ENCODE data around the gene KTN1.

Gene KTN1

DNA sequence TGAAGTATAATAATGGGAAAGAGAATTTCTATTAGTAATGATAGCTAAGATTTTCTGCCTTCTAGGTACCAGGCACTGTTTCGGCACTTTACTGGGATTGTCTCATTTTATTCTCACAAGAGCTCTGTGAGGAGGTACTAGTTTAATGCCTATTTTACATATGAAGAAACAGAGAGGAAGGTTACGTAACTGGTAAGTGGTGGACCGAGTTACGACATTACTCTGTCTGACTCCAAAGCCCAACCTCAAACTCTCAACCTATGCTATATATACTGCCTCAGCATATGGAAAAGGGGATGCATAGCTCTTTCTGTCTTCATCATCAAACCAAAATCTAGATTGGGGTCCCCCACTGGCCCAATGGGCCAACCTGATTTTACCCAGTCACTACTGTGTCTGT lies 133.5 kb downstream of the KTN1 start:
- DNase-seq (ENCODE audit: low spot score), result no peak

DNA sequence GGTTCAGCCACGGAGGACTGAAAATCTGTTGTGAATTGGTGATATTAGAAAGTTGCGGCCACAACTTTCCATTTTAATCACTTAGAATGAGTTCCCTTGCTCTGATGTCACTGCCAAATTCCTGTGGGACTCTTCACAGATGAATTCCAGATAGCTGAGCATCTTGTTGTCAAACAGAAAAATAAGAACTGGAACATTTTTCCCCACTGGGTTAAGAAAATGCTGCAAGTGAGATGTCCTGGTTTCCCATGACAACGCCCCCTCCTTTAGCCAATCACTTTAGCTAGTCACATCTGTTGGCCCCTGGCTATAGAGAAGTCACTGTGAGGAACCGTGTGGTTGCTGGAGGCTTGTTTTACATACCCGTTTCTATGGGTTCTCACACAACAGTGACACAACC lies 135.9 kb downstream of the KTN1 start:
- DNase-seq (ENCODE audit: low spot score), result no peak

DNA sequence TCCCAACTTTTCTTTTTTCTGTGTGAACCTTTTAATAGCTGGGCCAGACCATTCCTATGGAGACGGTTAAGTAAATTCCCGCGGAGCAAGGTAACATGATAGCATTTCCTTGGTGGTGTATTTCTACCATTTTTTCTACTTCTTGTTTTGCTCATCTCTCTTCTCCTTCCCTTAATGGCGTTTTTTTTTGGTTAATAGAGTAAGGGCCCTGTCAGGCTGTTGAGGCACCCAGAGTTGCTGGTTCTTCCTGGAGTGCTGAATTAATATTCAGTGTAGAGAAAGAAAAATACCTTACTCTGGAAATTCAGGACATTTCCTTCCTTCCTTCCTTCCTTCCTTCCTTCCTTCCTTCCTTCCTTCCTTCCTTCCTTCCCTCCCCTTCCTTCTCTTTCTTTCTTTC lies 137.6 kb downstream of the KTN1 start:
- DNase-seq (ENCODE audit: low spot score), result no peak

DNA sequence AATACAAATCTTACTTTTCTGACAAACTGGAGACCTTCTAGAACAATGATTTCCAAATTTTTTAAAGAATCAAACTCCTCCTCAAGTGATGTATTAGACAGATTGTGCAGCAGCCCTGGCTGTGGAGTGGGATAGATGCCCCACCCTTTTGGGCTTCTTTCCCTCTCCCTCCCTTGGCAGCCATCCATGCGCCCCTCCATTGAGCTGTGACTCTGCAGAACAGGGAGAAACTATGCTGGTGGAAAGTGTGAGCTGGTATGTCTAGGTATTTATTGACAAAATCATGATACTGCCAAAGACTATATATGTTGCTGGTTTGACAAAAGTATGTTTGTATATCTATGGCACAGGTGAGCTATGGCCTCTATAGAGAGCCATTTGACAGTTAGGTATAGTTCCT lies 138.5 kb downstream of the KTN1 start:
- no peak for DNase-seq (ENCODE audit: low spot score)

DNA sequence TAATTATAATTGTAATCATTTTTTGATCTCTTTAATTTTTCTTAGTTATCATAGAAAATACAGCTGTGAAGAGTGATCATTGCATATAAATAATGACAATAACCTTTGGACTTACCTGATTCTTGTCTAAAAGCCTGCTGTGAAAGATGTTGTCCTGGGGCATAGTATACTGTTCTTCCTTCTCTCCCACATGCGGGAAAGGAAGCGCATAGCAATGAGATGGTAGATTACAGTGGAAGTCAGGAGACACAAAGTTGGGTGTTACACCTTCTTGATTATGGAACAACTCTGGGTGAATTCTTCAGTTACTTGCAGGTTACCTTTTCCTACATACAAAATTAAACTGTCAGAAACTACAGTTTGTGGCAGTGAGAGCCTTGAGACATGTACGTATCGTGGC lies 140.8 kb downstream of the KTN1 start:
- no peak for DNase-seq (ENCODE audit: low spot score)

DNA sequence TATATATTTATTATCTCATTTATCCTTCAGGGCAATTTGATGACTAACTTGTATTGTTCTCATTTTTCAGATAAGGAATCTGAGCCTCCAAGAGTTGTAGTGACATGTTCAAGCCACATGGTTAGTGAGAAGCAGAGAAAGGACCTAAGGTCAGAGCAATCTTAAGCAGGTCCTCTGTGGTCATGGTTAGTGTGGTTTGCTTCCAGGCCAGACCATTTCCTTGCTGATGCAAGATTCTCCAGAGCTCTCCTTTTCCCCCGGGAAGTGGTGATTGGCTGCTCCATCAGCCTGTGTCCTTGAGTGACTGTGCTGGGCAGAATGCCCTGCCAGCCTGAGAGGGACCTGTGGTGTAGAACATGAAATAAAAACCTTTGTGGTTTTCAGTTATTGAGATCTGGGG lies 141.3 kb downstream of the KTN1 start:
- DNase-seq (ENCODE audit: low spot score), result no peak

DNA sequence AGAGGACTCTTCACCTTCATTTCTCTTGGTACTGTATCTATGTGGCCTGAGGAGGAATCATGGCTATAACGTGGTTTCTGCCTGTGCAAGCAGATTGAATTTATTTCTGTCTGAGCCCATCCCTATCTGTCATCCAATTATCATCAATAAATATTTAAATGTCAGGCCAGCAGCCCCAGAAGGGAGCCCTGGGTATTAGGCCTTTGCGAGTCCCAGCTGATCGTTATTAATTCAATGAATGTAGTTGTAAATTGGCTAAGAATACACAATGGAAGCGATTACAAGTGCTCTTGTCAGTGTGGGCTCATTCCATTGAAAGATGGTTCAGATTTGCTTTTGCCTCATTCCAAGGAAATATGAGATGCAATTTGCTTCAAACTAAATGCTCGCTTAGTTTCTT lies 142.0 kb downstream of the KTN1 start:
- no peak for DNase-seq (ENCODE audit: low spot score)

DNA sequence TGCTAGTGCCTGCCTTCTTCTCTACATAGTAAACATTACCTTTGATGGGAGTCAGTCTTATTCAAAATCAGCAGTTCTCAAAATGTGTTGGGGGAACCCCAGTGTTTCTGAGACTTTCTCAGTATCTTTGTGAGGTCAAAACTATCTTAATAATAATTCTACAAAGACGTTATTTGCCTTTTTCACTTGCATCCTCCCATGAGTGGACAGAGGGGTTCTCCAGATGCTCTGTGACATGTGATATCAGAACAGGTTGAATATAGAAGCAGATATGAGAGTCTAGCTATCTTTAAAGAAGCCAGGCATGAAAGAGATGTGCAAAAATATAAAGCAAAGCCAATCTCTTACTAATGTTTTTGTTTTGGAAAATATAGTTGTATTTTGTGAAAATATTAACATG lies 144.7 kb downstream of the KTN1 start:
- no peak for DNase-seq (ENCODE audit: low spot score)

DNA sequence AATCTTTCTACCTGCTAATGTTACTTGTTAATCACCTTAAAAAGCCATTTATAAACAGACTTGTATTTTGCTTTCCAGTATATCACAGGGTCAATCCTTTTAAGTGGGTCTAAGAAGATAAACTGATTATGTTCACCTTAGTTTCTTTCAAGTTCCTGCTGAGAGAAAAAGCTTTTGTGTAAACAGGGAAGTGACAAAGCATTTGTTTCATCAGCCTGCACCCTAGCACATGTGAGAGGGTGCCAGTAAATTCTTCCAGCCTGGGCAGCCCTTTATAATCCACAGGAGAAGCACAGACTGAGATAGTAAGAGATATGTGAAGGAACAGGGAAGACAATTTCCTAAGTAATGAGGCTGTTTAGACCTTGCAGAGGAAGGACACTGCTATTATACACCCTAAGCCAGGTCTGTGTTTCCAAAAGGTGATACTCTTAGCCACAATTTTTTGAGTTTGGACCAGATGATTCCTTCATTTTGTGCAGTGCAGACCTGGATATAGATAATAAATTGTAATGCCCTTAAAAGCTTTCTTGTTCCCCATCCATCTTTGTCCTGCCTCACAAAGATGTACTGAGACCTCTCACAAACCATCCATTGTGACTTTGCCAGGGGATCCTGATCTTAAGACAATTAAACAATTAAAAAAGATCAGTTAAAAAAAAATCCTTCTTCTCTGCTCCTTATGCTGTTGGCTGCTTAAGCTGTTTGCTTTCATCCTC lies 150.7 kb downstream of the KTN1 start:
- no peak for DNase-seq (ENCODE audit: low spot score)

DNA sequence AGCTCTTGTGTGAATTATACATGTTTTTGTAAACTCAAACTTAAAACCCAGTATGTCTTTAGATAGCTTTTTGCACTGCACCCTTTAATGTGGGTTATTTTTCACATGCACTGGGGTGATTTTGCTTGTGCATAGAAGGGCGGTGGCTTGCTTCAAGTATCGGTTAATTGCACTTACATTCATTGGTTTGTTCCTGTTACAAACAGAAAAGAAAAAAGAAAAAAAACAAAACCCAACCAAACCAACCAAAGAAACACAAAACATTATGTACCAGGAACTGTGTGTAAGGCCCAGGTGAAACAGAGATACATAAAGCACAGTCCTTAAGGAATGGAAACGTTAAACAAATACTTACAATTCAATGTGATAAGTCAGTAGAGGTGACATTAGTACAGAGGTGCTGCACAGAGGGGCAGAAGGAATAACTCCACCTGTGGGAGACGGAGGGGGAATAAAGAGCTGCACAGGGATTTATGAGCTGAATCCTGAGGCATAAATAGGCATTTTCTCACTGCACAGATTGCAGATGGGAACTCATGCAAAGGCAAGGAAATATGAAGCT lies 151.4 kb downstream of the KTN1 start:
- DNase-seq (ENCODE audit: low spot score), result no peak

DNA sequence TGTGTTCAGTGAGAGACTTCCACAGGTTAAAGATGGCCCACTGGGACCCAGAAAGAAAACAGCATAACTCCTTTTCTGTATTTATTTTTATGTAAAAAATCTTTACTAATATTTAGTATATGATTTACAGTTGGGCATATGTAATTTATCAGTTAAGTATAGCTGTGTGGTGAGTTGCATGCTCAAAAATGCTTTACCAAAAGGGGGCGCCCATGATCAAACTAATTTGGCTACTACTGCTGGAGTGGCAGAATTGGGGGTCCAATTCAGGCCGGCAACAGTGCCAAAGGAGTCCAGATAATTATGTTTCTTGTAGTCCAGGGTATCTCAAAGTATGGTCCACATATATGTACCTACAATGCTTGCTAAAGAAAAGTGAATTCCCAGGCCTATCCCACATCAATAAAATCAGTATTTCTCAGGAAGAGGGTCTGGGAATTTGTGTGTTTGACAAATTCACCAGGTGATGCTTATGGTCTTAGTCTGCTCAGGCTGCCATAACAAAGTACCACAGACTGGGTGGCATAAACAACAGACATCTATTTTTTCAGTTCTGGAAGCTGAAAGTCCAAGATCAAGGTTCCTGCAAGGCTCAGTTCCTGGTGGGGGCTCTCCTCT lies 152.0 kb downstream of the KTN1 start:
- no peak for DNase-seq (ENCODE audit: low spot score)

DNA sequence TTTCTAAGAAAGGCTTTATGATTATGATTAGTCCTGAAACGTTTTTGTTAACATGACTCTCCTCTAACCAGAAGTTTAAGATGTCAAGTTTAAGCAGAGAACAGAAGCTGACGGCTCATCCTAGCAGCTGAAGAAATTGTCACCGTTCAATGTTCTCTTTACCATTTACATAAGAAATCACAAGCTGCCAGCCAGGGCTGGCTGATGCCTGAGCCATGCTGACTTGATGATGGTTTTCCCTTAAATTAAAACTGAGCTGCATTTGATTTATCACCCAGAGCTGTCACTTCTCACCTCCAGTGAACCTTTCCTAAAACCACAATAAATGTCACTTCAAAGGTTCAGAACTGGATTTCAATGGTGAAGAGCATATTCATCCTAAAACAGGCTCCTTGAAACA lies 153.6 kb downstream of the KTN1 start:
- no peak for DNase-seq (ENCODE audit: low spot score)

Measured in HuH-7 (cell line).